Measurements from ENCODE around the gene ZNF462.
"Not testable (repeated sequence)": the region's sequence is repeated elsewhere in the genome, so short reads cannot be mapped to it uniquely, and the experiment has no call there.

ZNF462 gene

DNA sequence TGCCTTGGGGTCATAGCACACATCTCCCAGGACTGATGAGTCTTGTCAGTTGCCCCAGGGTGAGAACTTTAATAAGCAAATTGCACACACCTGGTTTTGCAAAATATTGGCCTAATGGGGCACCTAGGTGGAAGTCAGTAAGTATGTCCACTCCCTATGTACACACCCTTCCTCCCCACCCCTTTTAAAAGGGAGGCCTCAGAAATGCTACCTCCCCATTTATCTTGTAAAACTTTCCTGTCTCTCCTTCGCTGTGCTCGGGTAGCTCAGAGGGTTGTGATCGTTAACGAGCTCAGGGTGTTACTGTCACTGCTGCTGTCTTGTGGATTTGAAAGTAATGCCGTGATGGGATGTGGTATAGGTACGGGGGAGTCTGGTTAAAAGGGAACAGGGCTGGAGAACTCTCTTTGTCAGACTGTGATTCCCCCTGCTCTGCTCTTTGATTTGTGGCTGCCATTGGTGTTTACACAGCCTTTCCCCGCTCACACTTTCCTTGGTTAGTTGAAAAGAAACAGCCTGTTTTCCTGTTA lies 26.2 kb downstream of the ZNF462 start:
- DNase-seq (ENCODE audit: low read depth in 2 of 2): no peak

DNA sequence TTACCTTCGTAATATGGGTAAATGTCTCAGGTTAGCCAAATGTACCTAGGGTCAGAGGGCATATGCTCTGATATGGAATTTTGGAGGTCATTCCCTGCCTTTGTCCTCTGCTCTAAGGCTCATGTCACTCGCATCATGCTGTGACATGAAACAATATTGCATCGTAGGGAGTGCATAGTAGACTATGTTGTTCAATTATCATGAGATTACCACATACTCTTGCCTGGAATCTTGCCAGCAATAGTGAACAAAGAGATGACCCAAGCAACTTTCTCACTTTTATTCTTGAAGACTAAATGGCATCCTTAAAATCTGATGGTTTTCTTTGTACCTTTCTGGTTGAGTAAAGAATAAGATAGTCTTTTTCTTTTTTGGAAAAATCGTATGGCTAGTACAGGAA lies 27.6 kb downstream of the ZNF462 start:
- DNase-seq (ENCODE audit: low read depth in 2 of 2): no peak

DNA sequence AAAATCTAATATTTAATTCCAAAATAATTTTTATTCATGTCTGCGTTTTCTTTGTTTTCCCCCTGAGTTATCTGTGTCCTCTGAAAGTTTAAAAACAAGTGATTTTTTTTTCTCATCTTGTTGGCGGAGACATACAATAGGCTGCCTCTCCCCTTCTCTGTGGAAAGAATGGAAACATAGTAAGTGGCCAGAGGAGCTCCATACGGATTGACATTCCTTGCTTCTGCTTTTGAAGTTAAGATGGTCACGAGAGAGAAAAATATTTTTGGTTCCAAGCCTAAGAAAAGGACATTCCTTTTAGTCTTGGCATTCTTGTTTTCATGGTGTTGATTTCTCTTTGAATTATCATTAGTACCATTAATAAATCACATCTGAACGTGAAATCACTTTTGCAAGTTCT lies 28.3 kb downstream of the ZNF462 start:
- no peak for DNase-seq (ENCODE audit: low read depth in 2 of 2)

DNA sequence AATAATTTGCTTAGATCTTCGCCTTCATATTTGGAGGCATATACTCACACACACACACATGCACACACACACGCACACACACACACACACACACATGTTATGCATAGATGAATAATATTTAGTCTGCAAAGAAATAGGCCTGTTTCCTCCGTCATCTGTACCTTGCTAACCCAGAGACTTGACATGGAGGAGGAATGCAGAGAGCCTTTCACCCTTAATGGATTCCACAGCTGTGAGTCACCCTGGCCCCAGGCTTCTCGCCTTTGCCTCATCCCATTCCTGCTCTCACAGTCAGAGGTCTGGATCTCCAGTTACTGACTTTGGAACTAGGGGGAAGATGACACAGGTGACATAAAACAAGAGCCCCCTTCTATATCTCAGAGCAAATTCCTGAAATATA lies 29.7 kb downstream of the ZNF462 start:
- no peak for DNase-seq (ENCODE audit: low read depth in 2 of 2)

DNA sequence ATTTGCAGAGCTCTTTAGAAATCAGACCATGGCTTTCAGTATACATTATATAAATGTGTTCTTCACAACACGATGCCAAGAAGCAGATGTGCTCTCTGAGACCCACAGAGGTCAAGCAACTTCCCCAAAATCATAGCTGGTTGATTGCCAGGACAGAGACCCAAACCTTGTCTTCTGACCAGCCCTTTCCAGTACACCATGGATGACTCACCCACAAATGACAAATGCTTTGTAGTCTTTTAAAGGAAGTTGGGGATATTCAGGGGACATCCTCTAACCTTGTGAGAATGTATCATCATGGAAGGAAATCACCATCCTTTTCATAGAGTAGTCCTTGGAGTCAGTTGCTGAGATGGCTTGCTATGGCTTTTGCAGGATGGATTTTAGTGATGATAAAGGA lies 30.1 kb downstream of the ZNF462 start:
- no peak for DNase-seq (ENCODE audit: low read depth in 2 of 2)

DNA sequence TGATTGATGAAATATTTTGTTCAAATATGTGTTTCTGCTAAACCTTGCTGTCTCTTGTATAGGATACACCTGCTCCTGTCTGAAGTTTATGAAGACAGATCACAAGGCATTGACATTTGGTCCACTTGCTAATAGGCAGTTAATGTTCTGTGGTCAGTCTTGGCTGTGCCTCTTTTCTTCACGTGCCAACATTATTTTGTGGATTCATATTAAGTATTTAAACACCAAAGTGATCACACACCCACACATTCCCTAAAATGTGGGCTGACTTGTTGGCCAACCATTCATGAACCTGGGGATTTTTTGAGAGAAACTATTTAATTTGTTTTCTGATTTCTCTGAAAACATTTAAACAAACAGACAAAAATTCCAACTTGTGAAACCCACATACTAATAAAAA lies 33.7 kb downstream of the ZNF462 start:
- DNase-seq (ENCODE audit: low read depth in 2 of 2): no peak

DNA sequence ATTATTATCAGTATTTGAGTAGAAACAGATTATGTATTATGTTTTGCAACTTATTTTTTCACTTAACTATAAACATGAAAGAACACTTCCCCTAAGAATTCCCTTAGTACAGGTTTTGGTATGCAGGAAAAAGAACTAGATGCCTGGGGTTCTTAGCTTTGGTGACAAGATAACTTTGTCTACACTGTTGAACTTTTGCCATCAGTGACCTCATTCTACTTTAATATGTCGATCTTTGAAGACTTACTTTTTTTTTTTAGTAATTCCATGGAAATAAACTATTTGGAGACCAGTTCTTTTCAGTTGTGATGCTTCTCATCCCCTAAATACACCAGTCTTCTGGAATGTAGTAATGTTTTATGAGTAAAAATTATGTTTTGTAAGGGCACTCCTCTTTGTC lies 34.3 kb downstream of the ZNF462 start:
- no peak for DNase-seq (ENCODE audit: low read depth in 2 of 2)

DNA sequence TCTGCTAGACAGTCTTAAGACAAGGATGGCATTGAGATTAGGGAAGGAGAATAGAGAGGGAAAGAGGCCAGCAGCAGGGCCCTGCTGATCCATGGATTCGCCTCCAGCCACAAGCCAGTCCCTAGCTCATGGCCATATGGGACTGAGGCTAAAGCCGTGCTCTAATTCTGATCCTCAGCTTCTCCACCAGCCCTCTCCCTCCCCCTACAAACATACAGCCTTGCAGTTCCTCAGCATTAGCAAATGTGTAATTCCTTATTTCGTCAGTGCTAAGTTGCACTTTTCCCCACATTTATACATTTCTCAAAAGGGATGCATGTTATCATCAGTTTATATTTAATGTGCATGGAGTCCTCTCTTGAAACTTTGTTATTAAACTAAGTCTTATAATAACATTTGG lies 34.8 kb downstream of the ZNF462 start:
- no peak for DNase-seq (ENCODE audit: low read depth in 2 of 2)

DNA sequence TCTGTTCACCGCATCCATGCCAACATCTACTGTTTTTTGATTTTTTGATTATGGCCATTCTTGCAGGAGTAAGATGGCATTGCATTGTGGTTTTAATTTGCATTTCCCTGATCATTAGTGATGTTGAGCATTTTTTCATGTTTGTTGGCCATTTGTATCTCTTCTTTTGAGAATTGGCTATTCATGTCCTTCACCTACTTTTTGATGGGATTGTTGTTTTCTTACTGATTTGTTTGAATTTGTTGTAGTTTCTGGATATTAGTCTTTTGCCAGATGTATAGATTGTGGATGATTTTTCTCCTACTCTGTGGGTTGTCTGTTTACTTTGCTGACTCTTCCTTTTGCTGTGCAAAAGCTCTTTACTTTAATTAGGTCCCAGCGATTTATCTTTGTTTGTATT lies 37.6 kb downstream of the ZNF462 start:
- not testable (repeated sequence) for DNase-seq (ENCODE audit: low read depth in 2 of 2)

DNA sequence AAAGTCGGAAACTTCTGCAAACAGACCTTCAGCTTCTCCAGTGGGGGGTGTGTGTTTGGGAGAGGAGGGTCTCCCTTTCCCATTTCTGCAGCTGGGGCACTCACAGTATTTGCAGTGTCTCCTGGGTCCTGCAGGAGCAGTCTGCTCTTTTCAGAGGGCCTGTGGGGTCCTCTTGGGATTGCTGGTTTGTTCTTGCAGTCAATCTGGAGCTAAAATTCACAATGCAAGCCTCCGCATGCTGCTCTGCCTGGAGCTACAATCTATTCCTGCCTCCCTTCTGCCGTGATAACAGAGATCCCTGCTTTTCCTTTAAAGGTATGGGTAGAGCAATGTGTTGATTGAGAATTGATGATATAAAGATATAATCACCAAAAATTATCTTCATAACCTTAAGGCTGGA lies 43.2 kb downstream of the ZNF462 start:
- no peak for DNase-seq (ENCODE audit: low read depth in 2 of 2)

DNA sequence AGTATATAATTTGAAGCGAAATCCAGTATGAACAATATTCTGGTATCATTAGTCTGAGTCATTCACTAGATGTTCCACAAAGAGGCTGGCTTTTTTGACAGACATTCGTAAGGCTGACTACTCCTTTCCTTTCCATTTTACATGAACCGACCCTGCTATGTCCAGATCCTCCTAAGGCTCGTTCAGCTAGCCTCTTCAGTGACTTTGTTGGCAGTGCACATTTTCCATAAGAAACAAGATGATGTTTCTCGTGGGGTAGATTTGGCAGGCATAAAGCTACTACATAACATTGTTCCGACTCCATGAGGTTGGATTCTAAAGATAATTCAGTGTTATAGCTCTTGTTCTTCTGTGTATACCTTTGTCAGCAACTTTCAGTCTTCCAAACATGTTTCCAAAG lies 49.0 kb downstream of the ZNF462 start:
- DNase-seq (ENCODE audit: low read depth in 2 of 2): no peak

DNA sequence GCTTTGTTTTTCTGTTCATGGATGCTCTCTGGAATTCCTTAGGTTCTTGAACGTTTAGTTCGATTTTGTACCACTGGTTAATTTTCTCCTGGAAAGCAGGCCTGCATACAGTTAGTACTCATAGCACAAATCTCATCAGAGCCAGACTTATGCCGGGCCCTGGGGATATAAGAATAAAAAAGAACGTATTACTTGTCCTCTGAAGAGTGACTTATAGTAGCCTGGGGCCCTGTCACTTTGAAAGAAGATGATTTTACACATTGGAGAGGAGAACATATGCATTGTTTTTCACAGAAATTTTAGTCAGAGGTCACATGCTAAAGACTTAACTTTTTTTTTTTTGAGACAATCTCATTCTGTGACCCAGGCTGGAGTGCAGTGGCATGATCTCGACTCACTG lies 50.3 kb downstream of the ZNF462 start:
- DNase-seq (ENCODE audit: low read depth in 2 of 2): no peak

DNA sequence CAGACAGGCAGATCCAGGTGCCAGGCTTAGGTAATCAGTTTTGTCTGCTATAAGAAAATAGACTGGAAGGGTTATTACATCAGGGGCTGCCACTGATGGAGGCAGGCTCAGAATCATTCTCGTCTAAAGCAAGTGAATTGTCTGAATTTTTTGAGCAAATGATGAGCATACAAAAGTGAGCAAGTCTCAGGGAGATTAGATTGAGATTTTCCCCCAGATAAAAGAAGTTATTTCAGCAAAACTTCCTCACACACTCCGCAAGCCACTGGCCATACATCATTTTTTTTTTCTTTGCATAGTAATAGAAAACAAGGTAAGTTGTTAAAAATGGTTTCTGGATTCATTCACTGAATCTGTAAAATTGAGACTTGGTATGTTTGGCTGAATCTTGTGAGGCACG lies 52.9 kb downstream of the ZNF462 start:
- no peak for DNase-seq (ENCODE audit: low read depth in 2 of 2)

DNA sequence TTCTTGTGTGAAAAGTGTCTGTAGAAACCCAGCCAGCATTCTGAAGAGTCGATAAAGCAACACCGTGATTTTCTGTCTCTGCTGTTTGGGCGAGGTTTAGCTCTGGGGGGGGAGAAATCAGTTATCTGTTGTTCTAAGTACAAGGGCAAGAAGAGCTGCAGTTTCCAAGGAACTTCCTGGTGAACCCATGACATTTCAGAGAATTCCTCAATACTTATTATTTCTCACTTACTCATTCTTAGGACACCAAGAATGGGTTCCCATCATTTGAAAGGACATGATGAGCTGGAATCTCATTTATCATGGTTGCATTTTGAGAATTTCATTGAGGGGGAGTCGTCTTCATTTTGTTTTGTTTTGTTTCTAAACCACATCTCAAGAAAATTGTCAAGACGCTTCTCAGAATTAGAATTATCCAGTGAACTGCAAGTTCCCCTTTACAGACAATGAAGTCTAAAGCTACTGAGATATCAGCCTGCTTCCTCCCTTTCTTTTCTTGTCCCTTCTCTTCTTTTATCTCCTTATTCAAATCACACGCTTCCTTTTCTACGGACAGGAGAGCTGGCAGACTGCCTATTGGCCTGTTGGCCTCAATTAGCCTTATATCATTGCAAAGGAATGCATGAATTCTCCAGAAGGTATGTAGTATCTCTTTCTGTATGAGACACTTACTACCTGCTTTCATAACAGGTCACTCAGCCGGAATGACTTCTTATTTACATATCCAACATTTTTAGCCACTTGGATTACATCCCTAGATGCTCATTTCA lies 53.7 kb downstream of the ZNF462 start:
- DNase-seq (ENCODE audit: low read depth in 2 of 2): no peak

DNA sequence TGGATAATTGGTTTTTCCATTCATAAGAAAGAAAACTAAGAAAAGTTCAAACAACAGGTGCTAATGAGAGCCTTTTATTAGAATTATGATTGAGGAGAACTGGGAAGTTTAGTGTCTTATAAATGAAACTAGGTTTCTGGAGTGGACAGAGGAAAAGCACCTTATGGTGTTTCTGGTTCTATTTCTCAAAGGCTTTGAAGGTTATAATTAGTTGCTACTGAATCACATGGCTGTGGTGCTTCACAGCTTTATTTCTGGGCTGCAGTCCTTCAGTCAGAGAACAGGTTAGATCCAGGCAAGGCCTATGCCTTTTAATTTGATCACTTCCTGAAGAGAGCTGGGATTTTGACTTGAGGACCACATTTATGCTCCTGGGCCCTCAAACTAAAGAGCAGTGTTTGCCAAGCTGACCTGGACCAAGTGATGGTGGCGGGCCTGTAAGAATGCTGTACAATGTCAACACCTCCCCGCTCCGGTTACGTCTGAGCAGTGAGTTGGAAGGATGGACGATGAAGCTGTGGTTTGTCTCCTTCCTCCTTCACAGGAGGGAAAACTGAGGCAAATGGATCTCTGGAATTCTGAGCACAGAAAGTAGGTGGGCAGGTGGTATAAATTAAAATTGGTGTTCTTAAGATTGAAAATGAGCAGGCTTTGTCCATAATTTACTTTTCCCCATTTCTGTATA lies 56.0 kb downstream of the ZNF462 start:
- no peak for DNase-seq (ENCODE audit: low read depth in 2 of 2)

DNA sequence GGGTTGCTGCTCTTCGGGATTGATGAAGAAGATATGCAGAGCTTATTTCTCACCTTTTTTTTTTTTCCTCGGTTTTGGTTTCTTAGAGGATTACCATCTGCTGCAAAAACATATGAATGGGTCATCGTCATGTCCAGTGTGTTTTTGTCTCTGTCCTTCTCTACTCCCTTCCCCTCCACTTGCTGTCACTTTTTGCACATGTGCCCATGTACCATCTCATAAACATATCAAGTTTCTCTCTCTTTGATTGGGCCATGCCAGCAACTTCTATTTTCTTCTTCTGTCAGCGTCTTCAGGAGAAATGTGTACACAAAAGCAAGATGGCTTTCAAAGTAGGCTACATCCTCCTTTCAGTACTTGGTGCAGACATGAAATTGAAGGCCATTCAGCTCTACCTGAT lies 57.1 kb downstream of the ZNF462 start:
- no peak for DNase-seq (ENCODE audit: low read depth in 2 of 2)

DNA sequence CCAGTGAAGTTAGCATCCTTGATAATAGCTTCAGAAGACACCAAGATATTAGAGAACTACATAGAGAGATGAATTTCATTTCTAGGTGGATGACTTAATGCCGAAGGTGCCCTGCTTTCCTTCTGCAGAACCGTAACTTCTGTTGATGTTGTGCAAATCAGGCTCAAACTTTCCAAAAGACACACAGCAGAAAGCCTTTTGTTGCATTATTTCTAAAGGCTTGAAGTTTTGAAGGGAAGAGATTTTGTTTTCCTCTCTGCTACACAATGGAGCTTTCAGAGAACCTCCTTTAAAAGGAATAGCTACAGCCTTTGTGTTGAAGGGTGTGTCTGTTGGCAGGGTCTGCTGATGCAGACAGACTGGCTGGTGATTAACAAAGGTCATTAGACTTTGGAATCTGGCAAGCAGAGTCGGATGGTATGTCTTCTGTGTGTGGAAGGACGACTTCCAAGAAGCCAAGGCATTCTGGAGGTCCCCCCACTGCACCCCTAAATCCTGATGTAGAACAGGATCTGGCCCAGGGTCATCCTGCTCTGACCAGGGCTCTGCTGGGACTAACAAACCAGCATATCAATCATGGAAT lies 57.8 kb downstream of the ZNF462 start:
- DNase-seq (ENCODE audit: low read depth in 2 of 2): no peak

DNA sequence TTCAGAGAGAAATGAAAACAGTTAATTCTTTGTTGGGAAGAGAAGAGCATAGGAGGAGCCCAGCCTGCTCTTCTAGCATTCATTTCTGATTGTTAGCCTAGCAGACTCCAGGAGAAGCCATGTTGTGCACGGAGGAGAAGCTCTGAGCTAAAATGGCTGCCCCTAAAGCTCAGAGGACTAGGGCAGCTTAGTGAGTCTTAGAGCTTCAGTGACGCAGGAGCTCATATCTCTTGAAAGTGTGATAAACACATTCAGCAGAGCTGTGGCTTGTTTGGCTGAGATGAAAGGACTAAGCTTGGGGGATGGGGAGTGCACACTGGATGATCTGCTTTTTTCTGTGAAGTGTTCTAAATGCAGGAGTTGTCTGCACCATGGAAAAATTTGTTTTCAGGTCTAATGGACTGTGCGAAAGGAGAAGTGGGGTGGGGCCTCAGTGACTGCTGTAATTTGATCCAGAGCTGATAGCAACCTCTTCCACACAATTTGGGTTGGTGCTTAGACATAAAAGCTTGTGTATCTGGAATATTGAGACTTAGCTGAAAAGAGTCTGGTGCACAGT lies 58.5 kb downstream of the ZNF462 start:
- DNase-seq (ENCODE audit: low read depth in 2 of 2): no peak

DNA sequence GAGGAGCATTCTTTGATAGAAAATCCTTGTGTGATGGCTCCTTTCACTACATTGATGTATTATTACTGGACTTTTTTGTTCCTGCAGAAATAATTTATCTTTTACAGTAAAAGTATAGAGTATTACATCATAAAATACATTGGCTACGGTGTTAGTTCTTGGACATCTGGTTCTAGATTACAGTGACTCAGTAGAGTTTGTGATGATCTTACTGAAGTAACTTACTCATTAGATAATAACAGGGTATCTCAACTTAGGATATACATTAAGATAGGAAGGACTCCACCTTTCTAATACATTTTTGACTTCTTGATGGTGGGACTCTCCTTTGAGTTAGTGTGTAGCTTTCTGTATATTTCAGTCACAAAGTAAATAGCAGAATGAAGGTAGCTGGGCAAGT lies 59.1 kb downstream of the ZNF462 start:
- DNase-seq (ENCODE audit: low read depth in 2 of 2): no peak

DNA sequence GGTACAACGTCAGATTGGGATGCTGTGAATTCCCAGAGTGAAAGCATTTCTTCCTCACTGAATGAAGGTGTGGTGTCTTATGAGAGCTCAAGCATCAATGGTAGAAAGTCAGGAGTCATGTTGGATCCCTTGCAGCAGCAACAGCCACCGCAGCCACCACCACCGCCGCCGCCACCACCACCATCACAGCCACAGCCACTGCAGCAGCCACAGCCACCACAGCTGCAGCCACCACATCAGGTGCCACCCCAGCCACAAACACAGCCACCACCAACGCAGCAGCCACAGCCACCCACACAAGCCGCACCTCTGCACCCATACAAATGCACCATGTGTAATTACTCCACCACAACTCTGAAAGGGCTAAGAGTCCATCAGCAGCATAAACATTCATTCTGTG lies 62.4 kb downstream of the ZNF462 start:
- DNase-seq (ENCODE audit: low read depth in 2 of 2): no peak

DNA sequence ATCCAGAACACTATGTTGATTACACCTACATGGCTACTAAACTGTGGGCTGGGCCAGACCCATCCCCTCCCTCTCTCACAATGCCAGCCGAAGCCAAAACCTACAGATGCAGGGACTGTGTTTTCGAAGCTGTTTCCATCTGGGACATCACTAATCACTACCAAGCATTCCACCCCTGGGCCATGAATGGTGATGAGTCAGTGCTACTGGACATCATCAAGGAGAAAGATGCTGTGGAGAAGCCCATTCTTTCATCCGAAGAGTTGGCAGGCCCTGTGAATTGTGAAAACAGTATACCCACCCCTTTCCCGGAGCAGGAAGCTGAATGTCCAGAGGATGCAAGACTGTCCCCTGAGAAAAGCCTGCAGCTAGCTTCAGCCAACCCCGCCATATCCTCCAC lies 65.0 kb downstream of the ZNF462 start:
- no peak for DNase-seq (ENCODE audit: low read depth in 2 of 2)

DNA sequence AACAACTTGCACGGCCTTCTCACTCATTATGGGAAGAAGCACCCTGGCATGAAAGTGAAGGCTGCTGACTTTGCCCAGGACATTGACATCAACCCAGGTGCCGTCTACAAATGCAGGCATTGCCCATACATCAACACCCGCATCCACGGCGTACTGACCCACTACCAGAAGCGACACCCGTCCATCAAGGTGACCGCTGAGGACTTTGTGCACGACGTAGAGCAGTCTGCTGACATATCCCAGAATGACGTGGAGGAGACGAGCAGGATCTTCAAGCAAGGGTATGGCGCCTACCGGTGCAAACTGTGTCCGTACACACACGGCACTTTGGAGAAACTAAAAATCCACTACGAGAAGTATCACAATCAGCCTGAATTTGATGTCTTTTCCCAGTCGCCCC lies 65.4 kb downstream of the ZNF462 start:
- DNase-seq (ENCODE audit: low read depth in 2 of 2): no peak
